ENCODE measurements around the gene KCNC1.

DNA sequence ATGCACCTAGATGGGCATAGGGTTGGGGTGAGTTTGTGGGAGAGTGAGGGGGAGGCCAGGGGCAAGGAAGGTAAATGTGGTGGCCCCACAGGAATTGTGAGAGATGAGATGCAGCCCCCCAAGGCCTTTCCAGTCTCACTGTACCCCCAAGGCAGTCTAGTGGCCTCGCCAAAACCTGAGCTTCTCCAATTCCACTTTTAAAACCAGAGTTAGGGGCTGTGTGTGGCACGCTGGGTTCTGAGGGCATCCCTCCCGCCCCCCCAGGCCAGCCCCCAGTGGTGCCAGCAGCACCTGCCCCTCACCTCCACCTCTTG, 40.4 kb downstream of the KCNC1 start:
- TF ChIP-seq, protein P1, sequence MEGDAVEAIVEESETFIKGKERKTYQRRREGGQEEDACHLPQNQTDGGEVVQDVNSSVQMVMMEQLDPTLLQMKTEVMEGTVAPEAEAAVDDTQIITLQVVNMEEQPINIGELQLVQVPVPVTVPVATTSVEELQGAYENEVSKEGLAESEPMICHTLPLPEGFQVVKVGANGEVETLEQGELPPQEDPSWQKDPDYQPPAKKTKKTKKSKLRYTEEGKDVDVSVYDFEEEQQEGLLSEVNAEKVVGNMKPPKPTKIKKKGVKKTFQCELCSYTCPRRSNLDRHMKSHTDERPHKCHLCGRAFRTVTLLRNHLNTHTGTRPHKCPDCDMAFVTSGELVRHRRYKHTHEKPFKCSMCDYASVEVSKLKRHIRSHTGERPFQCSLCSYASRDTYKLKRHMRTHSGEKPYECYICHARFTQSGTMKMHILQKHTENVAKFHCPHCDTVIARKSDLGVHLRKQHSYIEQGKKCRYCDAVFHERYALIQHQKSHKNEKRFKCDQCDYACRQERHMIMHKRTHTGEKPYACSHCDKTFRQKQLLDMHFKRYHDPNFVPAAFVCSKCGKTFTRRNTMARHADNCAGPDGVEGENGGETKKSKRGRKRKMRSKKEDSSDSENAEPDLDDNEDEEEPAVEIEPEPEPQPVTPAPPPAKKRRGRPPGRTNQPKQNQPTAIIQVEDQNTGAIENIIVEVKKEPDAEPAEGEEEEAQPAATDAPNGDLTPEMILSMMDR (conservative IDR thresholded peaks at IDR 0.05; ENCODE audit: low read length) = no peak
- no peak for TF ChIP-seq EZH2phosphoT487 (IDR thresholded peaks at IDR 0.05; ENCODE audit: borderline replicate concordance)

All from Loucy (cell line).